Prostate gland (tissue), 2 donors: ENCODE data around the gene CDC14B.

Source experiments
- POLR2A ChIP-seq: fragments of 450-650 bp; IDR thresholded peaks from one replicate; pipeline ENCODE4 v1.6.1; 2016; ENCODE audit warnings: antibody characterized with exemption, mild to moderate bottlenecking
- TF ChIP-seq, protein P1 (sequence below), 4 experiments: fragments of 200-600 bp in 2 of 4; fragments of 450-650 bp in 2 of 4; sonication (generic) in 2 of 4; IDR thresholded peaks; 1 replicate in 3 of 4; 2 replicates in 1 of 4; pipeline ENCODE4 v1.5.1; 2016 to 2019; ENCODE audit warnings: antibody characterized with exemption in 4 of 4, mild to moderate bottlenecking in 2 of 4, moderate library complexity in 2 of 4

DNA sequence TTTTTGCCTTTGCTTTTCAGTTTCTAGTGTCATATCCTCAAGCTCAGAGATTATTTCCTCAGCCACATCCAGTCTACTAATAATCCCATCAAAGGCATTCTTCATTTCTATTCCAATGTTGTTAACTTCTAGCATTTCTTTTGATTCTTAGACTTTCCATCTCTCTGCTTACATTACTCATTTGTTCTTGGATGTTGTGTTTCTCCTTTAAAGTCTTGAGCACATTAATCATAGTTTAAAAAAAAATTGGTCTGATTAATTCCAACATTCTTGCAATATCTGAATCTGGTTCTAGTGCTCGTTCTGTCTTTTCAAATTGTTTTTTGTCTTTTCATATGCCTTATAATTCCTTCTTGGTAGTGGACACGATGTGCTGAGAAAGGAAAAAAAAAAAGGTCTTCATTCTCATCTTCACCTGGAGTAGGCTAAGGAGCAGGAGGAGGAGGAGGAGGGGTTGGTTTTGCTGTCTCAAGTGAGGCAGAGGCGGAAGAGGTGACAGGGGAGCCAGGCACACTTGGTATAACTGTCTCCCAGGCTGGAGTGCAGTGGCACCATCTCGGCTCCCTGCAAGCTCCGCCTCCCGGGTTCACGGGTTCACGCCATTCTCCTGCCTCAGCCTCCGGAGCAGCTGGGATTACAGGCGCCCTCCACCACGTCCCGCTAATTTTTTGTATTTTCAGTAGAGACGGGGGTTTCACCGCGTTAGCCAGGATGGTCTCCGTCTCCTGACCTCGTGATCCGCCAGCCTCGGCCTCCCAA, 19.1 kb upstream of the CDC14B start:
- no peak for TF ChIP-seq POLR2A
- TF ChIP-seq, protein P1, sequence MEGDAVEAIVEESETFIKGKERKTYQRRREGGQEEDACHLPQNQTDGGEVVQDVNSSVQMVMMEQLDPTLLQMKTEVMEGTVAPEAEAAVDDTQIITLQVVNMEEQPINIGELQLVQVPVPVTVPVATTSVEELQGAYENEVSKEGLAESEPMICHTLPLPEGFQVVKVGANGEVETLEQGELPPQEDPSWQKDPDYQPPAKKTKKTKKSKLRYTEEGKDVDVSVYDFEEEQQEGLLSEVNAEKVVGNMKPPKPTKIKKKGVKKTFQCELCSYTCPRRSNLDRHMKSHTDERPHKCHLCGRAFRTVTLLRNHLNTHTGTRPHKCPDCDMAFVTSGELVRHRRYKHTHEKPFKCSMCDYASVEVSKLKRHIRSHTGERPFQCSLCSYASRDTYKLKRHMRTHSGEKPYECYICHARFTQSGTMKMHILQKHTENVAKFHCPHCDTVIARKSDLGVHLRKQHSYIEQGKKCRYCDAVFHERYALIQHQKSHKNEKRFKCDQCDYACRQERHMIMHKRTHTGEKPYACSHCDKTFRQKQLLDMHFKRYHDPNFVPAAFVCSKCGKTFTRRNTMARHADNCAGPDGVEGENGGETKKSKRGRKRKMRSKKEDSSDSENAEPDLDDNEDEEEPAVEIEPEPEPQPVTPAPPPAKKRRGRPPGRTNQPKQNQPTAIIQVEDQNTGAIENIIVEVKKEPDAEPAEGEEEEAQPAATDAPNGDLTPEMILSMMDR (IDR thresholded peaks at IDR 0.05), result no peak
